Neuronal stem cell (in vitro differentiated cells): ENCODE data around the gene NTN1.

ENCODE experiments used
- DNase-seq: peaks from one replicate; pipeline ENCODE4 v3.0.0-alpha.2; 2013; ENCODE audit warnings: low spot score
- H2AFZ ChIP-seq: one replicate; pipeline ENCODE4 v1.6.1; 2013; ENCODE audit warnings: mild to moderate bottlenecking, low read length, inconsistent platforms
- H2AK5ac ChIP-seq: 2 replicates; pipeline ENCODE4 v1.6.1; 2013; ENCODE audit warnings: low read depth, mild to moderate bottlenecking, inconsistent platforms, low read length, moderate library complexity, mixed read lengths
- H2BK120ac ChIP-seq: 2 replicates; pipeline ENCODE4 v1.6.1; 2013; ENCODE audit warnings: low read depth, mild to moderate bottlenecking, inconsistent platforms, low read length, moderate library complexity, mixed read lengths
- H2BK12ac ChIP-seq: one replicate; pipeline ENCODE4 v1.6.1; 2013; ENCODE audit warnings: low read length, inconsistent platforms
- H2BK15ac ChIP-seq: 2 replicates; pipeline ENCODE4 v1.6.1; 2013; ENCODE audit warnings: mild to moderate bottlenecking, low read length, inconsistent platforms, mixed read lengths
- H2BK5ac ChIP-seq: one replicate; pipeline ENCODE4 v1.6.1; 2013; ENCODE audit warnings: inconsistent platforms, mild to moderate bottlenecking, low read length, moderate library complexity
- H3K14ac ChIP-seq: one replicate; pipeline ENCODE4 v1.6.1; 2013; ENCODE audit warnings: low read length, inconsistent platforms
- H3K18ac ChIP-seq: 2 replicates; pipeline ENCODE4 v1.6.1; 2013; ENCODE audit warnings: low read length, inconsistent platforms
- H3K23ac ChIP-seq: 2 replicates; pipeline ENCODE4 v1.6.1; 2013; ENCODE audit warnings: low read depth, mild to moderate bottlenecking, mixed read lengths, low read length, inconsistent platforms; ENCODE audit not compliant: poor library complexity
- H3K27ac ChIP-seq: replicated peaks from 3 replicates; pipeline ENCODE4 v1.5.1; 2013; ENCODE audit warnings: low read length, inconsistent platforms
- H3K27me3 ChIP-seq, 3 experiments: 2 replicates each; pipeline ENCODE4 v1.6.1; 2013; ENCODE audit warnings: low read length in 3 of 3, mild to moderate bottlenecking in 2 of 3, inconsistent platforms in 1 of 3, low read depth in 1 of 3, mixed read lengths in 1 of 3, moderate library complexity in 1 of 3; ENCODE audit not compliant: control insufficient read depth in 3 of 3, insufficient read depth in 3 of 3
- H3K36me3 ChIP-seq, 2 donors: replicated peaks in 1 of 2; 2 replicates each; pipeline ENCODE4 v1.6.1; 2013; ENCODE audit warnings: low read length in 2 of 2; ENCODE audit not compliant: control insufficient read depth in 2 of 2, insufficient read depth in 2 of 2
- H3K4ac ChIP-seq: 2 replicates; pipeline ENCODE4 v1.6.1; 2013; ENCODE audit warnings: inconsistent platforms, mild to moderate bottlenecking, low read length, moderate library complexity
- H3K4me1 ChIP-seq, 2 donors: 1 replicate in 1 of 2; 2 replicates in 1 of 2; pipeline ENCODE4 v1.6.1; 2013; ENCODE audit warnings: low read length in 2 of 2, low read depth in 1 of 2; ENCODE audit not compliant: control insufficient read depth in 2 of 2, insufficient read depth in 1 of 2
- H3K4me2 ChIP-seq: one replicate; pipeline ENCODE4 v1.6.1; 2013; ENCODE audit warnings: mild to moderate bottlenecking, low read length, inconsistent platforms; ENCODE audit not compliant: insufficient read depth, poor library complexity, severe bottlenecking
- H3K4me3 ChIP-seq, 2 donors: 2 replicates each; pipeline ENCODE4 v1.5.1; 2013; ENCODE audit warnings: low read length in 2 of 2, mild to moderate bottlenecking in 2 of 2, inconsistent platforms in 1 of 2, moderate library complexity in 1 of 2
- H3K79me1 ChIP-seq: one replicate; pipeline ENCODE4 v1.6.1; 2013; ENCODE audit warnings: low read depth, mild to moderate bottlenecking, inconsistent platforms, low read length, moderate library complexity
- H3K9ac ChIP-seq: one replicate; pipeline ENCODE4 v1.6.1; 2013; ENCODE audit warnings: mild to moderate bottlenecking, low read depth, low read length, inconsistent platforms; ENCODE audit not compliant: poor library complexity
- H3K9me3 ChIP-seq, 2 donors: replicated peaks in 1 of 2; 2 replicates each; pipeline versions ENCODE3 to v1.6.1; 2013; ENCODE audit warnings: low read length in 2 of 2, mild to moderate bottlenecking in 2 of 2, inconsistent platforms in 1 of 2, low read depth in 1 of 2, mixed read lengths in 1 of 2, moderate library complexity in 1 of 2; ENCODE audit not compliant: control insufficient read depth in 2 of 2, insufficient read depth in 1 of 2
- H4K8ac ChIP-seq: one replicate; pipeline ENCODE4 v1.6.1; 2013; ENCODE audit warnings: low read depth, mild to moderate bottlenecking, inconsistent platforms, low read length, moderate library complexity
- H4K91ac ChIP-seq: one replicate; pipeline ENCODE4 v1.6.1; 2013; ENCODE audit warnings: low read length, low read depth, mild to moderate bottlenecking, inconsistent platforms; ENCODE audit not compliant: poor library complexity
- WGBS, 2 donors: extraction: QIAGEN DNeasy Blood & Tissue Kit; methylation state at CpG; one replicate each; pipeline ENCODE4 v1.1.7; 2013; ENCODE audit warnings: missing lambda C conversion rate in 2 of 2, mixed read lengths in 1 of 2; ENCODE audit not compliant: insufficient read length in 2 of 2, insufficient replicate concordance in 1 of 2; ENCODE audit errors: extremely low coverage in 2 of 2; 5-methylcytosine and 5-hydroxymethylcytosine counted together

NTN1 gene

DNA sequence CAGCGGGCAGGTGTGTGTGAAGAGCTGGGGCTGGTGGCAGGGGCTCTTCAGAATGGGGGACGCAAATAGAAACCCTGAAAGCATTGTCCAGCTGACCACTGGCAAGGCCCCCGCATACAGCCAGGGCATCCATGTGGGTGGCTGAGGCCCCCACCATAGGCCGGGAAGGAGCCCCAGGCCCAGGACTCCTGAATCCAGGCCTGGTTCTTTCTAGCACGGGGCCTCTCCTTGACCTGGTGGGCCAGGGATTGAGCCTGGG is 200.5 kb downstream of the NTN1 start:
- H3K27me3 ChIP-seq, result peaks cover 0 to 44% (median 17%) of the 10 kb centered on the region in 3 experiments
- no peaks in the 10 kb centered on the region for H3K79me1 ChIP-seq
- peak overlapping the region; percentile 89 for H3K18ac ChIP-seq
- H3K4me3 ChIP-seq, result no peak overlapping the region
- DNase-seq, result no peak
- H3K14ac ChIP-seq, result no peak overlapping the region
- no CpG with 5 or more reads among the region's 5 CpGs for WGBS, 2 donors
- H2BK15ac ChIP-seq, result peak overlapping the region; percentile 33
- H3K4me1 ChIP-seq, result peaks cover 23 to 44% of the 10 kb centered on the region in 2 donors
- H2AFZ ChIP-seq, result no peak overlapping the region
- H2BK12ac ChIP-seq, result no peak overlapping the region
- H3K4me2 ChIP-seq, result peak overlapping the region; percentile 19
- H2BK120ac ChIP-seq, result no peak overlapping the region
- H3K9me3 ChIP-seq, result no peaks in the 10 kb centered on the region
- H4K91ac ChIP-seq, result no peak overlapping the region
- peak overlapping the region; percentile 84 for H2AK5ac ChIP-seq
- no peak overlapping the region for H2BK5ac ChIP-seq
- no peak overlapping the region for H3K27ac ChIP-seq
- H3K4ac ChIP-seq, result no peak overlapping the region
- H4K8ac ChIP-seq, result no peak overlapping the region
- H3K36me3 ChIP-seq, result no peaks in the 10 kb centered on the region
- no peak overlapping the region for H3K9ac ChIP-seq
- no peak overlapping the region for H3K23ac ChIP-seq

DNA sequence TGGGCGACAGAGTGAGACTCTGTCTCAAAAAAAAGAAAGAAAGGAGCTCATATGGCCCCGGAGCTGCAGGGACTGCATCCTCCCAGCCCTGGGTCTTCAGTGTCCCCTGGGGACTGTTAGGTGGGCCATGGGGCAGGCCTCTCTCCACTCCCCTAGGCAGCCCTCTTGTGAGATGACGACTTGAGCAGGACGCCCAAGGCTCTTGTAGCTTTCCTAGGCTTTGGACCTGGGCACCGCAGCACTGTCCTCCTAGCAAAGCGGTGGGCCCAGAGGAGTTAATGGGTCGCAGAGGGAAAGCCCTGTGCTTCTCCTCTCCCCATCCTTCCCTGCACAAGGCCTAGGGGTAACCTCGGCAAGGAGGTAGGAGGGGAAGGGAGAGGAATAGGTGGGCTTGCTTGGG is 202.2 kb downstream of the NTN1 start:
- no peak overlapping the region for H3K9ac ChIP-seq
- H3K4ac ChIP-seq, result no peak overlapping the region
- no peak overlapping the region for H4K8ac ChIP-seq
- H2AK5ac ChIP-seq, result peak overlapping the region; percentile 17
- H3K23ac ChIP-seq, result peak overlapping the region; percentile 13
- H2AFZ ChIP-seq, result no peak overlapping the region
- no peak overlapping the region for H2BK12ac ChIP-seq
- H3K18ac ChIP-seq, result peak overlapping the region; percentile 86
- no peak overlapping the region for H3K27ac ChIP-seq
- peak overlapping the region; percentile 72 for H3K14ac ChIP-seq
- H3K4me2 ChIP-seq, result no peak overlapping the region
- WGBS, 2 donors, result no CpG with 5 or more reads among the region's 8 CpGs
- no peak overlapping the region for H4K91ac ChIP-seq
- H3K79me1 ChIP-seq, result peaks cover 3% of the 10 kb centered on the region
- peaks cover 0 to 2% of the 10 kb centered on the region in 2 donors for H3K36me3 ChIP-seq
- no peak overlapping the region for H2BK5ac ChIP-seq
- no peak overlapping the region for H2BK15ac ChIP-seq
- H3K9me3 ChIP-seq, result peaks cover 0 to 7% of the 10 kb centered on the region in 2 donors
- peaks cover 0 to 32% (median 28%) of the 10 kb centered on the region in 3 experiments for H3K27me3 ChIP-seq
- no peak overlapping the region for H3K4me3 ChIP-seq
- no peak overlapping the region for H2BK120ac ChIP-seq
- H3K4me1 ChIP-seq, result peaks cover 21 to 47% of the 10 kb centered on the region in 2 donors
- no peak for DNase-seq

DNA sequence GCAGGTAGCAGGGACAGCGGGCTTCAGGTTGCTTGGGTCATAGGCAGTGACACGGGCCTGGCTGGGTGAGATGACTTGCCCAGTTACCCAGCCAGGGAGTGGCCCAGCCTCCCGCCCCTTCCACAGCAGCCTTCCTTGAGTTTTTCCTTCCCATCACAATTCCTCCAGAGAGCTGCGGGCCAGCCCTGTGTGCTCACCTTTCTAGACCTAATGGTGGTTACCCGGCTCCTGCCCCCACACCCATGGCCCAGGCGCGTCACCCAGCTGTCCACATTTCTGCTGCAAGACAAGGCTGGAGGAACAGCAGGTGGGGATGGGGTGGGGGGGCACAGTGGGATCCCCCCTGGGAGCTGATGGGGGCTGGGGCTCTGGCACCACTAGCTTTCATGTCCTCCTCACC is 203.2 kb downstream of the NTN1 start:
- WGBS, 2 donors, result no CpG with 5 or more reads among the region's 7 CpGs
- H3K4me1 ChIP-seq, result peaks cover 21 to 45% of the 10 kb centered on the region in 2 donors
- no peak overlapping the region for H2BK120ac ChIP-seq
- H3K23ac ChIP-seq, result no peak overlapping the region
- H3K36me3 ChIP-seq, result peaks cover 0 to 2% of the 10 kb centered on the region in 2 donors
- H3K18ac ChIP-seq, result peak overlapping the region; percentile 8
- no peak overlapping the region for H2BK5ac ChIP-seq
- H3K79me1 ChIP-seq, result peaks cover 3% of the 10 kb centered on the region
- no peak overlapping the region for H3K9ac ChIP-seq
- no peak overlapping the region for H3K4me3 ChIP-seq
- peak overlapping the region; percentile 79 for H2BK15ac ChIP-seq
- H3K9me3 ChIP-seq, result peaks cover 0 to 9% of the 10 kb centered on the region in 2 donors
- no peak overlapping the region for H2AFZ ChIP-seq
- no peak overlapping the region for H4K91ac ChIP-seq
- H3K27ac ChIP-seq, result no peak overlapping the region
- peaks cover 0 to 25% (median 22%) of the 10 kb centered on the region in 3 experiments for H3K27me3 ChIP-seq
- no peak overlapping the region for H3K4ac ChIP-seq
- H3K14ac ChIP-seq, result no peak overlapping the region
- peak overlapping the region; percentile 7 for H2BK12ac ChIP-seq
- H4K8ac ChIP-seq, result no peak overlapping the region
- DNase-seq, result no peak
- peak overlapping the region; percentile 73 for H2AK5ac ChIP-seq
- H3K4me2 ChIP-seq, result no peak overlapping the region

DNA sequence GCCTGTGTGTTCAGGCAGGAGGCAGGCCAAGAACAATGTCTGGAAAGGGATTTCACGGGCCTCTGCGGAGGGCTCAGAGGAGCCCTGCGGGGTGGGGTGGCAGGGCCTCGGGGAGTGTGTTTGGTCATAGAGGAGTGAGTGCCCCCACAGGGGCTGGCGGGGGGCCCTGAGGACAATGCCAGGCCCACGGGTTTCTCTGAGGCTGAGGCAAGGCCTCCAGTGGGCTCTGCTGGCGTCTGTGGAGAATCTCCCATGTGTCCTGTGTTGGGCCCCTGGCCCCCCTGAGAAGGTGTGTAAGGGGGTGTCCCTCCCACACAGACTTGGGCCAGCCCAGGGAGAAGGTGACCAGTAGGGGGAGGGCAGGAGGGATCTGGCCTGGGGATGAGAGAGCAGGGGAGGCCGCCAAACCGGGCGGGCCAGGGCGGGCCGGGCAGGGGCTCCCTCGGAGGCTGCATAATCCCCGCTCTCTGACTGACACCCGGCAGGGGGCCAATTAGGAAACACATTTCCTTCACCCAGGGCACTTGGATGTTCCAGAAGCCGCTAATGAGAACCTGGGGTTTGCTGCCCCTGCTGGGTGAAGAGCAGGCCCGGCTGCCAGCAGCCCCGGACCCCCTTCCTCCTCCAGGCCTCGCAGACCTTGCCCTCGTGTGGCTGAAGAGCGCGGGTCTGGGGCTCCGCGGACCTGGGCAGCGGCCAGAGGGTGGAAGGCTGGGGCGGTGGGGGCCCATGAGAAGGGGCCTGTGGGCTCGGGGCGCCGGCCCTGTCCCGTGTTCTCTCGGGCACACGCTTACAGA is 204.2 kb downstream of the NTN1 start:
- whole genome bisulfite sequencing, 2 donors, result no CpG with 5 or more reads among the region's 32 CpGs
- Histone ChIP-seq H2BK5ac (no peak overlapping the region), H3K4me3 (no peak overlapping the region), H2AFZ (no peak overlapping the region), H3K9me3 (peaks cover 0 to 9% of the 10 kb centered on the region in 2 donors), H3K14ac (peak overlapping the region; percentile 78), H3K23ac (peak overlapping the region; percentile 17), H4K8ac (no peak overlapping the region), H3K36me3 (peaks cover 0 to 2% of the 10 kb centered on the region in 2 donors), H3K27me3 (peaks cover 0 to 21% (median 15%) of the 10 kb centered on the region in 3 experiments), H3K18ac (peak overlapping the region; percentile 88), H2AK5ac (peak overlapping the region; percentile 66), H2BK15ac (peak overlapping the region; percentile 37), H3K27ac (no peak overlapping the region), H3K4me2 (peak overlapping the region; percentile 13), H3K79me1 (peaks cover 3% of the 10 kb centered on the region), H2BK120ac (peak overlapping the region; percentile 13), H4K91ac (no peak overlapping the region), H3K9ac (no peak overlapping the region), H3K4me1 (peaks cover 16 to 35% of the 10 kb centered on the region in 2 donors), H2BK12ac (no peak overlapping the region), H3K4ac (no peak overlapping the region)
- peak; percentile 89 for DNase-seq
